Type B pancreatic cell (in vitro differentiated cells): ENCODE data around the gene PIGV. TPM values are rescaled to one million over a fixed set of nuclear protein-coding genes. Genes with fewer than 3 reads are reported as not detected.
"Not testable (repeated sequence)": the region's sequence is repeated elsewhere in the genome, so short reads cannot be mapped to it uniquely, and the experiment has no call there.

Source experiments
- DNase-seq: peaks from one replicate; pipeline ENCODE4 v3.0.0; 2021; ENCODE audit warnings: mixed read lengths; ENCODE audit not compliant: unreplicated experiment; ENCODE audit errors: extremely low spot score
- H3K27ac Mint-ChIP-seq: 2 replicates; pipeline ENCODE4 v1.8.0; 2021; ENCODE audit warnings: mild to moderate bottlenecking, mixed read lengths
- H3K27me3 Mint-ChIP-seq: 2 replicates; pipeline ENCODE4 v1.8.0; 2021; ENCODE audit warnings: mixed read lengths
- H3K36me3 Mint-ChIP-seq: 2 replicates; pipeline ENCODE4 v1.8.0; 2021; ENCODE audit warnings: mixed read lengths
- H3K4me1 Mint-ChIP-seq: one replicate; pipeline ENCODE4 v1.8.0; 2021; ENCODE audit warnings: mixed read lengths; ENCODE audit not compliant: unreplicated experiment
- H3K4me3 Mint-ChIP-seq: 2 replicates; pipeline ENCODE4 v1.8.0; 2021; ENCODE audit warnings: mild to moderate bottlenecking, mixed read lengths
- H3K9me3 Mint-ChIP-seq: 2 replicates; pipeline ENCODE4 v1.8.0; 2021; ENCODE audit warnings: mixed read lengths
- total RNA-seq: library from RNA; stranded (reverse); gene quantifications from 2 replicates; pipeline ENCODE4 v1.2.1, GENCODE V29; 2021; ENCODE audit warnings: low replicate concordance
- TF ChIP-seq, protein P1 (sequence below): fragments of 200-600 bp; sonication (generic); conservative IDR thresholded peaks from 2 replicates; pipeline ENCODE4 v1.5.0; 2021; ENCODE audit warnings: antibody characterized with exemption, mild to moderate bottlenecking

Gene PIGV
- total RNA-seq, 1 donor from 2014 or later, result 13.3 TPM

DNA sequence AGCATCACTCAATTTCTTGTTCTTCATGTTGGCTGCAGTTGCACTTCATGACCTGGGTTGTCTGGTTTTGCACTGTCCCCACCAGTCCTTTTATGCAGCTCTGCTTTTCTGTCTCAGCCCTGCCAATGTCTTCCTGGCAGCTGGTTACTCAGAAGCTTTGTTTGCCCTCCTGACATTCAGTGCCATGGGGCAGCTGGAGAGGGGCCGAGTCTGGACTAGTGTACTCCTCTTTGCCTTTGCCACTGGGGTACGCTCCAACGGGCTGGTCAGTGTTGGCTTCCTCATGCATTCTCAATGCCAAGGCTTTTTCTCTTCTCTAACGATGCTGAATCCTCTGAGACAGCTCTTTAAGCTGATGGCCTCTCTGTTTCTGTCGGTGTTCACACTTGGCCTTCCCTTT, 6.6 kb downstream of the PIGV start:
- TF ChIP-seq, protein P1, sequence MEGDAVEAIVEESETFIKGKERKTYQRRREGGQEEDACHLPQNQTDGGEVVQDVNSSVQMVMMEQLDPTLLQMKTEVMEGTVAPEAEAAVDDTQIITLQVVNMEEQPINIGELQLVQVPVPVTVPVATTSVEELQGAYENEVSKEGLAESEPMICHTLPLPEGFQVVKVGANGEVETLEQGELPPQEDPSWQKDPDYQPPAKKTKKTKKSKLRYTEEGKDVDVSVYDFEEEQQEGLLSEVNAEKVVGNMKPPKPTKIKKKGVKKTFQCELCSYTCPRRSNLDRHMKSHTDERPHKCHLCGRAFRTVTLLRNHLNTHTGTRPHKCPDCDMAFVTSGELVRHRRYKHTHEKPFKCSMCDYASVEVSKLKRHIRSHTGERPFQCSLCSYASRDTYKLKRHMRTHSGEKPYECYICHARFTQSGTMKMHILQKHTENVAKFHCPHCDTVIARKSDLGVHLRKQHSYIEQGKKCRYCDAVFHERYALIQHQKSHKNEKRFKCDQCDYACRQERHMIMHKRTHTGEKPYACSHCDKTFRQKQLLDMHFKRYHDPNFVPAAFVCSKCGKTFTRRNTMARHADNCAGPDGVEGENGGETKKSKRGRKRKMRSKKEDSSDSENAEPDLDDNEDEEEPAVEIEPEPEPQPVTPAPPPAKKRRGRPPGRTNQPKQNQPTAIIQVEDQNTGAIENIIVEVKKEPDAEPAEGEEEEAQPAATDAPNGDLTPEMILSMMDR, result no peak
- no peak for DNase-seq
- Mint-ChIP-seq H3K4me3 (no peak overlapping the region), H3K9me3 (no peaks in the 10 kb centered on the region), H3K36me3 (peaks cover 18% of the 10 kb centered on the region), H3K4me1 (peaks cover 24% of the 10 kb centered on the region), H3K27me3 (no peaks in the 10 kb centered on the region), H3K27ac (no peak overlapping the region)

DNA sequence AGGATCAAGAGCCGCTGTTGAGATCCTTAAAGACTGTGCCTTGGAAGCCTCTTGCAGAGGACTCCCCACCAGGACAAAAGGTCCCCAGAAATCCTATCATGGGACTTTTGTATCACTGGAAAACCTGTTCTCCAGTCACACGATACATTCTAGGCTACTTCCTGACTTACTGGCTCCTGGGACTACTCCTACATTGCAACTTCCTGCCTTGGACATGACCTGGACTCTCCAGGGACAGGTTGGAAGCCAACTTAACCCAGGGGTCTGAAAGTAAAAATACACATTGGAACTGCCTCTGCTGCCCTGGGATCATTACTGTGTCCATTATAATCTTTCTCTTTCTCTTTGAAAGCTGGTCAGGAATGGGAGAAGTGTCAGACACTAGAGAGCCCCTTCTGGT, 9.9 kb downstream of the PIGV start:
- Mint-ChIP-seq H3K27ac (no peak overlapping the region), H3K27me3 (no peaks in the 10 kb centered on the region)

DNA sequence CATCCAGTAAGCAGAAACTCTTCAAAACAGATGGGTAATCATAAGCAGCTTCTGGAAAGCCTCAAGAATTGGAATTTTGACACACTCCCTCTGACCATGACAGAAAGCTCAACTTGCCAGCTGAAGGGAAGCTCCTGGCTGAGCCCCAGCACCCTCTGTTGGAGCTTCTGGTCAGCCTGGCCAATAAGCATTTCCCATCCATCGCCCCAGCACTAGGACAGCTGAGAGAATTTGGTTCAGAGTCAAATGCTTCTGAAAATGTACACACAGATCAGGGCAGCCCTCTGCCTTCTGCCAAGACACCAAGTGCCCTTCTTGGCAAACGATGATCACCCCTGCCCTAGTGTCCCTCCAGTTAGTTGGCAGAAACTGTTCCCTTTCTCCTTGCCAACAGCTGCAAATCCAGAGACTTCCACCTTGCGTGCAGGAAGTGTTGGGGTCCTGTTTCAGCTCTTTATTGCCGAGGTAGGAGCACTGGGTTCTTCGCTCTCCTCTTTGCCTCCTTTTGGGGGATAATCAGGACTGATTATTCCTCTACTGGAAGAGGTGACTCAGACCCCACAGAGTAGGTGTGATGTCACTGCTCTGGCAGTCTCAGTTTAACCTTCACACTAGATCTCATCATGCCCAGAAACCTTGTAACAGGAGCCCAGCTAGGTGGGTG, 11.9 kb downstream of the PIGV start:
- peaks cover 28% of the 10 kb centered on the region for H3K4me1 Mint-ChIP-seq
- H3K27ac Mint-ChIP-seq, result peak overlapping the region; percentile 10
- H3K27me3 Mint-ChIP-seq, result no peaks in the 10 kb centered on the region
- peaks cover 17% of the 10 kb centered on the region for H3K36me3 Mint-ChIP-seq
- DNase-seq, result no peak
- H3K9me3 Mint-ChIP-seq, result no peaks in the 10 kb centered on the region
- TF ChIP-seq, protein P1, result no peak
- H3K4me3 Mint-ChIP-seq, result no peak overlapping the region

More for the DNA sequence above, 9.9 kb downstream of the PIGV start:
- TF ChIP-seq, protein P1, result no peak
- Mint-ChIP-seq H3K4me3 (no peak overlapping the region), H3K36me3 (peaks cover 20% of the 10 kb centered on the region), H3K4me1 (peaks cover 28% of the 10 kb centered on the region), H3K9me3 (no peaks in the 10 kb centered on the region)
- no peak for DNase-seq

DNA sequence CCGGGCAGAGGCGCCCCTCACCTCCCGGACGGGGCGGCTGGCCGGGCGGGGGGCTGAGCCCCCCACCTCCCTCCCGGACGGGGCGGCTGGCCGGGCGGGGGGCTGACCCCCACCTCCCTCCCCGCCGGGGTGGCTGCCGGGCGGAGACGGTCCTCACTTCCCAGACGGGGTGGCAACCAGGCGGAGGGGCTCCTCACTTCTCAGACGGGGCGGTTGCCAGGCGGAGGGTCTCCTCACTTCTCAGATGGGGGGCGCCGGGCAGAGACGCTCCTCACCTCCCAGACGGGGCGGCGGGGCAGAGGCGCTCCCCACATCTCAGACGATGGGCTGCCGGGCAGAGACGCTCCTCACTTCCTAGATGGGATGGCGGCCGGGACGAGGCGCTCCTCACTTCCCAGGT, 16.2 kb downstream of the PIGV start:
- not testable (repeated sequence) for H3K36me3 Mint-ChIP-seq, DNase-seq, H3K4me3 Mint-ChIP-seq, H3K9me3 Mint-ChIP-seq, H3K27me3 Mint-ChIP-seq, H3K27ac Mint-ChIP-seq
- peaks cover 15% of the 10 kb centered on the region for H3K4me1 Mint-ChIP-seq

DNA sequence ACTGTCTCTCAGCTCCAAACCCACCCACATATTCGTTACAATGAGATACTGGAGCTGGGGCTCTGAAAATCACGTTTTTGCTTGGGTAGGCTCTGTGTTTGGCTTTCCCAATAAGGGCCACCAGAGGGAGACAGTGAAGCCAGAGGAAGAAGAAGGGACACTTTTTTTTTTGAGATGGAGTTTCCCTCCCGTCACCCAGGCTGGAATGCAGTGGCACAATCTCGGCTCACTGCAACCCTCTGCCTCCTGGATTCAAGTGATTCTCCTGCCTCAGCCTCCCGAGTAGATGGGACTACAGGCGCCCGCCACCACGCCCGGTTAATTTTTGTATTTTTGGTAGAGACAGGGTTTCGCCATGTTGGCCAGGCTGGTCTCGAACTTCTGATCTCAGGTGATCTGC, 22.4 kb downstream of the PIGV start:
- H3K9me3 Mint-ChIP-seq, H3K36me3 Mint-ChIP-seq, H3K4me3 Mint-ChIP-seq, DNase-seq, H3K27me3 Mint-ChIP-seq, H3K4me1 Mint-ChIP-seq: not testable (repeated sequence)
- H3K27ac Mint-ChIP-seq, result peak overlapping the region; percentile 39
- TF ChIP-seq, protein P1, result peak; percentile 85

DNA sequence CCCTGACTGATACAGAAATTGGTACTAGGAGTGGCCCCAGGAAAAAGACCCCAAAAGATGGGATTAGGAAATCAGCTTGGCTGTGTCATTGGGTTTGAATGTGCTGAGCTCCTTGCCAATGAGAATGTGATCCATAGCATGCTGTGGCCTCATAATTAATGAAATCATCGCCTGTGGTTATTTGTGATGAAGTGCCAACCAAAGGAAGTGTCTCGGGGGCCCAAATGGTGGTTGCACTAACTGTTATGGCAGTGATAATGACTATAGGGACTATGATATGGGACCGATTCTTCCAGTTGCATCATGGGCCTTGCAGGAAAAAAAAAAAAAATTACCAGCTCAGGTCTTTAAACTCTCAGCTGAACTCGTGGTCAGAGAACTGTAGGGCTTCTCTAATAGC, 23.3 kb downstream of the PIGV start:
- Mint-ChIP-seq H3K36me3 (no peaks in the 10 kb centered on the region), H3K4me3 (no peak overlapping the region), H3K27ac (no peak overlapping the region), H3K4me1 (no peaks in the 10 kb centered on the region), H3K9me3 (no peaks in the 10 kb centered on the region), H3K27me3 (no peaks in the 10 kb centered on the region)
- no peak for DNase-seq
- TF ChIP-seq, protein P1, result no peak
